ENCODE measurements around the gene LRPPRC.
"Not testable (repeated sequence)": the region's sequence is repeated elsewhere in the genome, so short reads cannot be mapped to it uniquely, and the experiment has no call there.

Gene LRPPRC

GRCh38 chr2:43995733-43996533 is at the start of gene LRPPRC:
Gene LRPPRC, minus strand, starts transcription at chr2:43995989. Its CDS starts 42 bp downstream, at chr2:43995947.
- Mint-ChIP-seq H3K27me3 (no peaks in the 10 kb centered on the region), H3K36me3 (ENCODE audit: low read depth) (peaks cover 52% of the 10 kb centered on the region), H3K9me3 (no peaks in the 10 kb centered on the region), H3K27ac (peak within 1 kb of the TSS; percentile 100), H3K4me3 (peak within 1 kb of the TSS; percentile 94), H3K4me1 (ENCODE audit: low read depth) (peaks cover 45% of the 10 kb centered on the region)
- peak; percentile 88 for DNase-seq

- Mint-ChIP-seq H3K4me3 (no peak overlapping the region), H3K27me3 (no peaks in the 10 kb centered on the region), H3K36me3 (ENCODE audit: low read depth) (no peaks in the 10 kb centered on the region), H3K9me3 (no peaks in the 10 kb centered on the region), H3K4me1 (ENCODE audit: low read depth) (peaks cover 4% of the 10 kb centered on the region), H3K27ac (no peak overlapping the region)
- DNase-seq, result no peak
Measured at GRCh38 chr2:44045061-44045460, 49.3 kb upstream of the LRPPRC start.

- Mint-ChIP-seq H3K9me3 (no peaks in the 10 kb centered on the region), H3K4me1 (ENCODE audit: low read depth) (peaks cover 4% of the 10 kb centered on the region), H3K36me3 (ENCODE audit: low read depth) (no peaks in the 10 kb centered on the region), H3K27me3 (no peaks in the 10 kb centered on the region), H3K4me3 (no peak overlapping the region), H3K27ac (no peak overlapping the region)
- peak; percentile 86 for DNase-seq
Measured at GRCh38 chr2:44044281-44044720, 48.5 kb upstream of the LRPPRC start.

GRCh38 chr2:44040365-44040764 is 44.6 kb upstream of the LRPPRC start:
- peaks cover 4% of the 10 kb centered on the region for H3K4me1 Mint-ChIP-seq (ENCODE audit: low read depth)
- H3K27ac Mint-ChIP-seq, result no peak overlapping the region
- no peaks in the 10 kb centered on the region for H3K36me3 Mint-ChIP-seq (ENCODE audit: low read depth)
- H3K27me3 Mint-ChIP-seq, result no peaks in the 10 kb centered on the region
- no peak for DNase-seq
- H3K4me3 Mint-ChIP-seq, result no peak overlapping the region
- H3K9me3 Mint-ChIP-seq, result no peaks in the 10 kb centered on the region

GRCh38 chr2:44038277-44038676 is 42.5 kb upstream of the LRPPRC start:
- no peak overlapping the region for H3K27ac Mint-ChIP-seq
- no peaks in the 10 kb centered on the region for H3K36me3 Mint-ChIP-seq (ENCODE audit: low read depth)
- no peak for DNase-seq
- H3K9me3 Mint-ChIP-seq, result no peaks in the 10 kb centered on the region
- H3K4me3 Mint-ChIP-seq, result no peak overlapping the region
- H3K4me1 Mint-ChIP-seq (ENCODE audit: low read depth), result no peaks in the 10 kb centered on the region
- peaks cover 3% of the 10 kb centered on the region for H3K27me3 Mint-ChIP-seq

- Mint-ChIP-seq H3K27ac (no peak overlapping the region), H3K9me3 (no peaks in the 10 kb centered on the region), H3K27me3 (peaks cover 13% of the 10 kb centered on the region), H3K4me1 (ENCODE audit: low read depth) (no peaks in the 10 kb centered on the region), H3K36me3 (ENCODE audit: low read depth) (no peaks in the 10 kb centered on the region), H3K4me3 (no peak overlapping the region)
- no peak for DNase-seq
Measured at GRCh38 chr2:44037221-44037620, 41.4 kb upstream of the LRPPRC start.

GRCh38 chr2:44033947-44034346 is 38.2 kb upstream of the LRPPRC start:
- H3K27me3 Mint-ChIP-seq, result peaks cover 16% of the 10 kb centered on the region
- no peaks in the 10 kb centered on the region for H3K36me3 Mint-ChIP-seq (ENCODE audit: low read depth)
- H3K27ac Mint-ChIP-seq, result no peak overlapping the region
- no peaks in the 10 kb centered on the region for H3K9me3 Mint-ChIP-seq
- no peak for DNase-seq
- no peak overlapping the region for H3K4me3 Mint-ChIP-seq
- no peaks in the 10 kb centered on the region for H3K4me1 Mint-ChIP-seq (ENCODE audit: low read depth)

DNA sequence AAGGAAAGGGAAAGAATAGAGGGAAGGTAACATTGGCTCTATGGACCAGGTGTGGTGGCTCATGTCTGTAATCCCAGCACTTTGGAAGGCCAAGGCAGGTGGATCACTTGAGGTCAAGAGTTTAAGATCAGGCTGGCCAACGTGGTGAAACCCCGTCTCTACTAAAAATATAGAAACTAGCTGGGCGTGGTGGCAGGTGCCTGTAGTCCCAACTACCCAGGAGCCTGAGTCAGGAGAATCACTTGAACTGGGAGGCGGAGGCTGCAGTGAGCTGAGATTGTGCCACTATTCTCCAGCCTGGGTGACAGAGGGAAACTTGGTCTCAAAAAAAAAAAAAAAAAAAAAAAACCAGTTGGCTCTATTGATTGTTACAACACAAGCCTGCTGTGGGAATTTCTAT is 31.3 kb upstream of the LRPPRC start:
- not testable (repeated sequence) for H3K27me3 Mint-ChIP-seq; H3K4me3 Mint-ChIP-seq; H3K4me1 Mint-ChIP-seq (ENCODE audit: low read depth); H3K27ac Mint-ChIP-seq; H3K36me3 Mint-ChIP-seq (ENCODE audit: low read depth); H3K9me3 Mint-ChIP-seq; DNase-seq

DNA sequence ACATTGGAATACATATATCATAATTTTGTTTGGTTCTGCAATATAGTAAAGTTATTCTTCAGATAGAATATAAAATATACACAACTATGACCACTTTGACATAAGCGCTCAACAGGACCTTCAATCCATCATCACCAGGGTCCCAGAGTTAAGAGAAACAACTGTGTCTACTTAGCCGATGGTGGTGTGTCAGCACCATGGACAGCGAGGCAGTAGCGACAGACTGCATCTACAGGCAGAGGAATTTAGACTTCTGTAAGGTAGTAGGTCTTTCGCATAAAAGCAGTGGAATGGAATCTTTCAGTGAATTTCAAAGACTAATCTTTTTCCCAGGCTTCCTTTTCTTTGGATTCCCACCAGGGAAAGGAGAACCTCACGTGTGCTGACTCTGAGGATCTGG is 20.5 kb upstream of the LRPPRC start:
- Mint-ChIP-seq H3K36me3 (ENCODE audit: low read depth) (no peaks in the 10 kb centered on the region), H3K4me3 (no peak overlapping the region), H3K27ac (no peak overlapping the region), H3K27me3 (peaks cover 26% of the 10 kb centered on the region), H3K4me1 (ENCODE audit: low read depth) (no peaks in the 10 kb centered on the region), H3K9me3 (no peaks in the 10 kb centered on the region)
- peak; percentile 43 for DNase-seq

DNA sequence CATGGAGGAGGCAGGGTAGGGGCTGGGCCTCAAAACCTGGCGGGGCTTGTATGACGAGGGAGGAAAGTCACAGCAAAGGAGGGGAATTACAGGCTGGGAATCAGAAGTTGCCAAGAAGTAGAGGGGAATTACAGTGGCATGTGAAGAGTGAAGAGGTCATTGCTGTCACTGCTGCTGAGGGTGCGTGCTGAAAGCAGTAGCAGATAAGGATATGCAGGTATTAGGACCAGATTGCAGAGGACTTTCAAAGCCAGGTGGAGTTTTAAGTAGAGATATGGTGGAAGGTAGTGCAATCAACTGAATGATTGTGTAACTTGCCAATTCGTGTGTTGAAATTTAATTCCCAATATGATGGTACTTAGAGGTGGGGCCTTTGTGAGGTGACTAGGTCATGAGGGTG is 19.4 kb upstream of the LRPPRC start:
- H3K27ac Mint-ChIP-seq, result no peak overlapping the region
- H3K9me3 Mint-ChIP-seq, result no peaks in the 10 kb centered on the region
- H3K4me3 Mint-ChIP-seq, result no peak overlapping the region
- no peaks in the 10 kb centered on the region for H3K4me1 Mint-ChIP-seq (ENCODE audit: low read depth)
- no peak for DNase-seq
- peaks cover 26% of the 10 kb centered on the region for H3K27me3 Mint-ChIP-seq
- H3K36me3 Mint-ChIP-seq (ENCODE audit: low read depth), result no peaks in the 10 kb centered on the region

GRCh38 chr2:44013205-44013604 is 17.4 kb upstream of the LRPPRC start:
- not testable (repeated sequence) for H3K9me3 Mint-ChIP-seq; H3K4me1 Mint-ChIP-seq (ENCODE audit: low read depth); H3K4me3 Mint-ChIP-seq; H3K27ac Mint-ChIP-seq; H3K36me3 Mint-ChIP-seq (ENCODE audit: low read depth); DNase-seq
- peaks cover 26% of the 10 kb centered on the region for H3K27me3 Mint-ChIP-seq

- Mint-ChIP-seq H3K36me3 (ENCODE audit: low read depth) (no peaks in the 10 kb centered on the region), H3K9me3 (no peaks in the 10 kb centered on the region), H3K4me3 (no peak overlapping the region), H3K4me1 (ENCODE audit: low read depth) (peaks cover 9% of the 10 kb centered on the region), H3K27me3 (peaks cover 18% of the 10 kb centered on the region), H3K27ac (no peak overlapping the region)
- DNase-seq, result no peak
Measured at GRCh38 chr2:44010266-44010665, 14.5 kb upstream of the LRPPRC start.

GRCh38 chr2:44009136-44009735 is 13.4 kb upstream of the LRPPRC start:
- Mint-ChIP-seq H3K27me3 (peaks cover 13% of the 10 kb centered on the region), H3K4me1 (ENCODE audit: low read depth) (peaks cover 15% of the 10 kb centered on the region), H3K36me3 (ENCODE audit: low read depth) (no peaks in the 10 kb centered on the region), H3K4me3 (no peak overlapping the region), H3K9me3 (no peaks in the 10 kb centered on the region), H3K27ac (no peak overlapping the region)
- no peak for DNase-seq

DNA sequence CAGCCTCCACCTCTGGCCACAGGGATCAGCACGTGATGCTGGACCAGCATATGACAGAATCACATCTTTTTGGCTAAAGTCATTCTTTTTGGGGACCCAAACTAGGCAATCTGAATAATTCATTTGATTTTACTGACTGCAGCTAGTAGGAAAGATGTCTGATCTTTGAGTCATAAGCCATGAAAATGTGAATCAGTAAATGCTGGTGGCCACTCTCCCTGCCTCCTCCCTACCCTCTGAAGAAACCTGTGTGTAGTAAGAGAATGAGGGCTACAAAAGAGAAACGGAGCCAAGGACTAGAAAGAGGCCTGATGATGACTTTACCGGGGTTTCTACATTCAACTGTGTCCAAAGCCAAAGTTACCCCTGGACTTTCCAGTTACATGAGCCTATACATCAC is 10.1 kb upstream of the LRPPRC start:
- H3K4me1 Mint-ChIP-seq (ENCODE audit: low read depth), result peaks cover 15% of the 10 kb centered on the region
- no peak overlapping the region for H3K27ac Mint-ChIP-seq
- no peaks in the 10 kb centered on the region for H3K27me3 Mint-ChIP-seq
- DNase-seq, result no peak
- H3K4me3 Mint-ChIP-seq, result no peak overlapping the region
- no peaks in the 10 kb centered on the region for H3K9me3 Mint-ChIP-seq
- no peaks in the 10 kb centered on the region for H3K36me3 Mint-ChIP-seq (ENCODE audit: low read depth)
